ENCODE results near the gene GTPBP3. TPM values are rescaled to one million over a fixed set of nuclear protein-coding genes. Genes with fewer than 3 reads are reported as not detected.

Gene GTPBP3
- total and polyA plus RNA-seq, 2 of the 8 experiments (the other 6 are each of a cell fraction or from before 2014, with no cell fraction given), result 30.4 to 56.0 TPM

DNA sequence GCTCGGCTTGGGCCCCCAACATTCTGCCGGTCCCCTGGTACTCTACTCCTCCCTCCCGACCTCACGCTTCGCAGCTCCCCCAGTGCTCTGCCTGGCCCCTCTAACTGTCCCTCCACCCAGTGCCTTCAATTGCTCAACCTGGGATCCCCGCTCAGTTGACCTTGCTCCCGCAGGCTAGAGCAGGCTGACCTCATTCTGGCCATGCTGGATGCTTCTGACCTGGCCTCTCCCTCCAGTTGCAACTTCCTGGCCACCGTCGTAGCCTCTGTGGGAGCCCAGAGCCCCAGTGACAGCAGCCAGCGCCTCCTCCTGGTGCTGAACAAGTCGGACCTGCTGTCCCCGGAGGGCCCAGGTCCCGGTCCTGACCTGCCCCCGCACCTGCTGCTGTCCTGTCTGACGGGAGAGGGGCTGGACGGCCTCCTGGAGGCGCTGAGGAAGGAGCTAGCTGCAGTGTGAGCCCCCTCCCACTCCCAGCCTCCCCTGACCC is 3.6 kb downstream of the GTPBP3 start:
- Histone ChIP-seq H2BK5ac (ENCODE audit: low read depth, low read length) (peak overlapping the region; percentile 75; the same call in 1 of the 2 replicates), H3K9me3 (ENCODE audit: insufficient read depth in 2 of 2, low read depth in 1 of 2, low read length in 1 of 2) (no peaks in the 10 kb centered on the region), H3K9ac (replicated peaks in 1 of 4; ENCODE audit: extremely low read depth in 1 of 4, low read depth in 3 of 4, low read length in 3 of 4) (peak overlapping the region in 1 of 4 experiments; percentile 5; a peak in 1 of 7 replicates), H3K18ac (ENCODE audit: extremely low read depth, low read length) (peak overlapping the region; percentile 71; the same call in 1 of the 2 replicates), H2AK5ac (ENCODE audit: low read depth, low read length) (no peak overlapping the region), H3K23me2 (ENCODE audit: low read depth, low read length) (peaks cover 14% of the 10 kb centered on the region), H3K4me2 (ENCODE audit: insufficient read depth in 1 of 2, low read depth in 2 of 2, low read length in 2 of 2) (peak overlapping the region; percentile 17 to 71; a peak in 3 of 4 replicates), H2BK12ac (ENCODE audit: low read depth, low read length) (no peak overlapping the region; the same call in 1 of the 2 replicates), H3K79me1 (ENCODE audit: low read depth, low read length) (peaks cover 3% of the 10 kb centered on the region), H3K56ac (replicated peaks; ENCODE audit: insufficient read length, low read depth, low read length) (peak overlapping the region; percentile 1), H4K8ac (ENCODE audit: extremely low read depth, insufficient read depth, low read length) (no peak overlapping the region), H3K4ac (replicated peaks; ENCODE audit: insufficient read length, low read depth, low read length) (no peak overlapping the region), H3K36me3 (ENCODE audit: control insufficient read depth in 2 of 4, insufficient read depth in 4 of 4, low read length in 3 of 4) (peaks cover 0 to 3% (median 0%) of the 10 kb centered on the region in 4 experiments; a peak in 1 of 8 replicates), H3K27me3 (replicated peaks in 1 of 4; ENCODE audit: control insufficient read depth in 3 of 4, extremely low read depth in 1 of 4, insufficient read depth in 3 of 4, low read length in 3 of 4) (no peaks in the 10 kb centered on the region), H2BK120ac (replicated peaks; ENCODE audit: low read depth, low read length) (no peak overlapping the region), H4K5ac (ENCODE audit: insufficient read length, low read depth, low read length) (peak overlapping the region; percentile 31), H3K4me1 (replicated peaks in 1 of 4; ENCODE audit: control insufficient read depth in 3 of 4, insufficient read depth in 4 of 4, low read length in 3 of 4) (peaks cover 0 to 25% (median 19%) of the 10 kb centered on the region in 4 experiments; a peak in 5 of 7 replicates), H2BK20ac (ENCODE audit: low read length) (no peak overlapping the region), H3K23ac (ENCODE audit: insufficient read length) (no peak overlapping the region), H4K20me1 (replicated peaks in 1 of 2; ENCODE audit: control insufficient read depth in 1 of 2, insufficient read depth in 2 of 2, low read length in 2 of 2) (peaks cover 0 to 2% of the 10 kb centered on the region in 2 experiments), H3K14ac (ENCODE audit: insufficient read length) (no peak overlapping the region), H3K79me2 (ENCODE audit: control insufficient read depth in 1 of 2, insufficient read depth in 2 of 2, low read length in 2 of 2) (no peaks in the 10 kb centered on the region), H4K91ac (replicated peaks; ENCODE audit: insufficient read length, low read length) (no peak overlapping the region), H2BK15ac (ENCODE audit: low read length) (no peak overlapping the region), H2AFZ (ENCODE audit: low read length) (no peak overlapping the region), H3K27ac (ENCODE audit: low read depth, low read length) (no peak overlapping the region), H3K4me3 (ENCODE audit: extremely low read depth in 1 of 4, insufficient read depth in 2 of 4, low read depth in 3 of 4, low read length in 4 of 4) (peak overlapping the region in 3 of 4 experiments; percentile 27 to 49 (median 35); a peak in 6 of 8 replicates)
- WGBS, 2 experiments (ENCODE audit: extremely low coverage in 1 of 2, insufficient coverage in 1 of 2, insufficient read length in 1 of 2, insufficient replicate concordance in 2 of 2, low coverage in 1 of 2, low lambda C conversion rate in 2 of 2, missing lambda C conversion rate in 1 of 2), result 50% methylated on average over 13 of the region's 17 CpGs; no CpG with 5 or more reads in 1 of the 2 experiments
- FAIRE-seq (no peak), DNase-seq (ENCODE audit: low read depth in 1 of 2, low spot score in 2 of 2) (no peak)
- CTCF ChIA-PET (ENCODE audit: partially characterized antibody), result interaction anchor here (0.5 to 13.5 kb wide), 6 partner anchors 10 to 262 kb away, joined by 3 to 153 read pairs (median 4); partner anchors contain the start of gene CCDC194
- POLR2A ChIA-PET (ENCODE audit: partially characterized antibody), result interaction anchor here (0.6 to 13.5 kb wide), 4 partner anchors 15 to 84 kb away, joined by 3 to 100 read pairs (median 4); partner anchors contain the start of gene DDA1
- peak; percentile 55; the same call in 1 of the 2 replicates for TF ChIP-seq TAF1 (IDR thresholded peaks at IDR 0.05; ENCODE audit: low read depth, low read length)
- TF ChIP-seq, protein P1, sequence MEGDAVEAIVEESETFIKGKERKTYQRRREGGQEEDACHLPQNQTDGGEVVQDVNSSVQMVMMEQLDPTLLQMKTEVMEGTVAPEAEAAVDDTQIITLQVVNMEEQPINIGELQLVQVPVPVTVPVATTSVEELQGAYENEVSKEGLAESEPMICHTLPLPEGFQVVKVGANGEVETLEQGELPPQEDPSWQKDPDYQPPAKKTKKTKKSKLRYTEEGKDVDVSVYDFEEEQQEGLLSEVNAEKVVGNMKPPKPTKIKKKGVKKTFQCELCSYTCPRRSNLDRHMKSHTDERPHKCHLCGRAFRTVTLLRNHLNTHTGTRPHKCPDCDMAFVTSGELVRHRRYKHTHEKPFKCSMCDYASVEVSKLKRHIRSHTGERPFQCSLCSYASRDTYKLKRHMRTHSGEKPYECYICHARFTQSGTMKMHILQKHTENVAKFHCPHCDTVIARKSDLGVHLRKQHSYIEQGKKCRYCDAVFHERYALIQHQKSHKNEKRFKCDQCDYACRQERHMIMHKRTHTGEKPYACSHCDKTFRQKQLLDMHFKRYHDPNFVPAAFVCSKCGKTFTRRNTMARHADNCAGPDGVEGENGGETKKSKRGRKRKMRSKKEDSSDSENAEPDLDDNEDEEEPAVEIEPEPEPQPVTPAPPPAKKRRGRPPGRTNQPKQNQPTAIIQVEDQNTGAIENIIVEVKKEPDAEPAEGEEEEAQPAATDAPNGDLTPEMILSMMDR (IDR thresholded peaks at IDR 0.05; ENCODE audit: control extremely low read depth in 1 of 3, insufficient read depth in 1 of 3, low read depth in 1 of 3, low read length in 3 of 3), result peak; percentile 52 to 62 (median 59)
- TF ChIP-seq RAD21 (IDR thresholded peaks at IDR 0.05 in 1 of 2, conservative IDR thresholded peaks at IDR 0.05 in 1 of 2; ENCODE audit: low read depth in 2 of 2, low read length in 2 of 2), result peak; percentile 23 to 54; a peak in 2 of 4 replicates
- TF ChIP-seq POU5F1 (IDR thresholded peaks at IDR 0.05; ENCODE audit: low read depth, low read length), result no peak
- TF ChIP-seq SIX5 (IDR thresholded peaks at IDR 0.05; ENCODE audit: low read depth, low read length), result no peak
- TF ChIP-seq NRF1 (IDR thresholded peaks at IDR 0.05; ENCODE audit: low read depth, low read length), result no peak
- TF ChIP-seq, protein P2, sequence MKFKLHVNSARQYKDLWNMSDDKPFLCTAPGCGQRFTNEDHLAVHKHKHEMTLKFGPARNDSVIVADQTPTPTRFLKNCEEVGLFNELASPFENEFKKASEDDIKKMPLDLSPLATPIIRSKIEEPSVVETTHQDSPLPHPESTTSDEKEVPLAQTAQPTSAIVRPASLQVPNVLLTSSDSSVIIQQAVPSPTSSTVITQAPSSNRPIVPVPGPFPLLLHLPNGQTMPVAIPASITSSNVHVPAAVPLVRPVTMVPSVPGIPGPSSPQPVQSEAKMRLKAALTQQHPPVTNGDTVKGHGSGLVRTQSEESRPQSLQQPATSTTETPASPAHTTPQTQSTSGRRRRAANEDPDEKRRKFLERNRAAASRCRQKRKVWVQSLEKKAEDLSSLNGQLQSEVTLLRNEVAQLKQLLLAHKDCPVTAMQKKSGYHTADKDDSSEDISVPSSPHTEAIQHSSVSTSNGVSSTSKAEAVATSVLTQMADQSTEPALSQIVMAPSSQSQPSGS (IDR thresholded peaks at IDR 0.05; ENCODE audit: low read length), result 0 out of 2 replicates have a peak, but pooled peaks have one; percentile 57
